Neural cell (in vitro differentiated cells): ENCODE measurements around the gene DIP2C.

Experiments used
- CTCF ChIP-seq: fragments of 450-650 bp; IDR thresholded peaks from 2 replicates; pipeline ENCODE4 v1.5.1; 2014; ENCODE audit warnings: antibody characterized with exemption, mild to moderate bottlenecking, moderate library complexity; ENCODE audit not compliant: poor library complexity, severe bottlenecking
- EP300 ChIP-seq: fragments of 450-650 bp; conservative IDR thresholded peaks from 2 replicates; pipeline ENCODE4 v1.6.1; 2014; ENCODE audit warnings: antibody characterized with exemption, mild to moderate bottlenecking, moderate library complexity; ENCODE audit not compliant: poor library complexity, severe bottlenecking
- EZH2 ChIP-seq: fragments of 200-600, 300-800 bp; shearing (Covaris generic), sonication (generic); IDR thresholded peaks from 2 replicates; pipeline ENCODE4 v1.6.1; 2014; ENCODE audit warnings: antibody characterized with exemption, low read length, borderline replicate concordance, mild to moderate bottlenecking; ENCODE audit not compliant: insufficient read depth, poor library complexity, severe bottlenecking
- MXI1 ChIP-seq: fragments of 450-650 bp; conservative IDR thresholded peaks from 2 replicates; pipeline ENCODE4 v1.6.1; 2014; ENCODE audit warnings: antibody characterized with exemption, mild to moderate bottlenecking; ENCODE audit not compliant: poor library complexity, severe bottlenecking
- POLR2AphosphoS5 ChIP-seq: IDR thresholded peaks from 2 replicates; pipeline ENCODE4 v1.6.1; 2012
- RAD21 ChIP-seq: fragments of 450-650 bp; conservative IDR thresholded peaks from 2 replicates; pipeline ENCODE4 v1.6.1; 2014; ENCODE audit warnings: antibody characterized with exemption, mild to moderate bottlenecking, moderate library complexity
- SMC3 ChIP-seq: fragments of 450-650 bp; conservative IDR thresholded peaks from 2 replicates; pipeline ENCODE4 v1.6.1; 2014; ENCODE audit warnings: antibody characterized with exemption, mild to moderate bottlenecking, moderate library complexity; ENCODE audit not compliant: poor library complexity
- TAF1 ChIP-seq: IDR thresholded peaks from 2 replicates; pipeline ENCODE4 v1.6.1; 2012; ENCODE audit warnings: low read depth
- TF ChIP-seq, protein P1 (sequence below): IDR thresholded peaks from 2 replicates; pipeline ENCODE4 v1.6.1; 2012; ENCODE audit warnings: borderline replicate concordance

DNA sequence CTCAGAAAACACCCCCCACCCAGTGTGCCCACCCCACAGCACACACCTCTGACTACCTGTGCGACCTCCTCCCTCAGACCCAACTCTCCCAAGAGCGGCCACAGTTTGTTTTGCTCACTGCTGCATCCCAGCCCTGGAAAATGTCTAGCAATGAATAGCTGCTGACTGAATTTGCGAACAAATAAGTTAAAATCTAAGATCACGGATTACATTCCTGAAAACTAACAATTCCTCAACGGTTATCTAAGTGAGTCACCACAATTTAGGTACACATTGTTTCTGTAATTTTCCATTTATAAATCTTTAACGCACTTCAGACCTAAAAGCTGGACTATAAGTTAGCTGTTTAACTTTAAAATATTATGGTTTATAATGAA lies 319.0 kb downstream of the DIP2C start:
- TF ChIP-seq CTCF = no peak
- no peak for TF ChIP-seq EZH2
- no peak for TF ChIP-seq RAD21
- no peak for TF ChIP-seq EP300
- no peak for TF ChIP-seq SMC3
- TF ChIP-seq POLR2AphosphoS5 = no peak
- TF ChIP-seq MXI1 = no peak
- TF ChIP-seq, protein P1, sequence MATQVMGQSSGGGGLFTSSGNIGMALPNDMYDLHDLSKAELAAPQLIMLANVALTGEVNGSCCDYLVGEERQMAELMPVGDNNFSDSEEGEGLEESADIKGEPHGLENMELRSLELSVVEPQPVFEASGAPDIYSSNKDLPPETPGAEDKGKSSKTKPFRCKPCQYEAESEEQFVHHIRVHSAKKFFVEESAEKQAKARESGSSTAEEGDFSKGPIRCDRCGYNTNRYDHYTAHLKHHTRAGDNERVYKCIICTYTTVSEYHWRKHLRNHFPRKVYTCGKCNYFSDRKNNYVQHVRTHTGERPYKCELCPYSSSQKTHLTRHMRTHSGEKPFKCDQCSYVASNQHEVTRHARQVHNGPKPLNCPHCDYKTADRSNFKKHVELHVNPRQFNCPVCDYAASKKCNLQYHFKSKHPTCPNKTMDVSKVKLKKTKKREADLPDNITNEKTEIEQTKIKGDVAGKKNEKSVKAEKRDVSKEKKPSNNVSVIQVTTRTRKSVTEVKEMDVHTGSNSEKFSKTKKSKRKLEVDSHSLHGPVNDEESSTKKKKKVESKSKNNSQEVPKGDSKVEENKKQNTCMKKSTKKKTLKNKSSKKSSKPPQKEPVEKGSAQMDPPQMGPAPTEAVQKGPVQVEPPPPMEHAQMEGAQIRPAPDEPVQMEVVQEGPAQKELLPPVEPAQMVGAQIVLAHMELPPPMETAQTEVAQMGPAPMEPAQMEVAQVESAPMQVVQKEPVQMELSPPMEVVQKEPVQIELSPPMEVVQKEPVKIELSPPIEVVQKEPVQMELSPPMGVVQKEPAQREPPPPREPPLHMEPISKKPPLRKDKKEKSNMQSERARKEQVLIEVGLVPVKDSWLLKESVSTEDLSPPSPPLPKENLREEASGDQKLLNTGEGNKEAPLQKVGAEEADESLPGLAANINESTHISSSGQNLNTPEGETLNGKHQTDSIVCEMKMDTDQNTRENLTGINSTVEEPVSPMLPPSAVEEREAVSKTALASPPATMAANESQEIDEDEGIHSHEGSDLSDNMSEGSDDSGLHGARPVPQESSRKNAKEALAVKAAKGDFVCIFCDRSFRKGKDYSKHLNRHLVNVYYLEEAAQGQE = no peak
- no peak for TF ChIP-seq TAF1
